HepG2 (cell line): ENCODE measurements around the gene ADAMTS17.

ENCODE experiments used
- ATAD3A ChIP-seq: sonication (generic); formaldehyde crosslinking; IDR thresholded peaks from 2 replicates; pipeline ENCODE4 v1.4.0; 2020; ENCODE audit warnings: missing genetic modification reagents
- CBFB ChIP-seq: sonication (generic); formaldehyde crosslinking; IDR thresholded peaks from 2 replicates; pipeline ENCODE4 v1.4.0; 2020; ENCODE audit warnings: missing genetic modification reagents
- CEBPG ChIP-seq: IDR thresholded peaks from 2 replicates; pipeline ENCODE4 v1.6.1; 2016
- JARID2 ChIP-seq: sonication (generic); formaldehyde crosslinking; IDR thresholded peaks from 2 replicates; pipeline ENCODE4 v1.8.1; 2023; ENCODE audit warnings: missing genetic modification reagents, inconsistent platforms; ENCODE audit not compliant: insufficient replicate concordance
- JUN ChIP-seq: sonication (generic); formaldehyde crosslinking; IDR thresholded peaks from 2 replicates; pipeline ENCODE4 v1.4.0; 2020; ENCODE audit warnings: mild to moderate bottlenecking, missing genetic modification reagents
- SP1 ChIP-seq, 2 experiments: fragments of 450-650 bp in 1 of 2; sonication (generic) in 1 of 2; formaldehyde crosslinking in 1 of 2; IDR thresholded peaks; 2 replicates each; pipeline versions ENCODE4 v1.4.0 to v1.6.1; 2016 to 2020; ENCODE audit warnings: missing genetic modification reagents in 1 of 2
- ZNF558 ChIP-seq: sonication (generic); formaldehyde crosslinking; IDR thresholded peaks from 2 replicates; pipeline ENCODE4 v1.9.0; 2022; ENCODE audit warnings: mild to moderate bottlenecking, missing genetic modification reagents, borderline replicate concordance
- ZSCAN29 ChIP-seq: sonication (generic); formaldehyde crosslinking; conservative IDR thresholded peaks from 2 replicates; pipeline ENCODE4 v1.4.0; 2020; ENCODE audit warnings: mild to moderate bottlenecking, missing genetic modification reagents
- TF ChIP-seq, protein P1 (sequence below): sonication (generic); formaldehyde crosslinking; IDR thresholded peaks from 2 replicates; pipeline ENCODE4 v1.4.0; 2020; ENCODE audit warnings: missing genetic modification reagents
- TF ChIP-seq, protein P2 (sequence below): sonication (generic); formaldehyde crosslinking; IDR thresholded peaks from 2 replicates; pipeline ENCODE4 v1.5.0; 2020; ENCODE audit warnings: mild to moderate bottlenecking, missing genetic modification reagents, moderate library complexity

DNA sequence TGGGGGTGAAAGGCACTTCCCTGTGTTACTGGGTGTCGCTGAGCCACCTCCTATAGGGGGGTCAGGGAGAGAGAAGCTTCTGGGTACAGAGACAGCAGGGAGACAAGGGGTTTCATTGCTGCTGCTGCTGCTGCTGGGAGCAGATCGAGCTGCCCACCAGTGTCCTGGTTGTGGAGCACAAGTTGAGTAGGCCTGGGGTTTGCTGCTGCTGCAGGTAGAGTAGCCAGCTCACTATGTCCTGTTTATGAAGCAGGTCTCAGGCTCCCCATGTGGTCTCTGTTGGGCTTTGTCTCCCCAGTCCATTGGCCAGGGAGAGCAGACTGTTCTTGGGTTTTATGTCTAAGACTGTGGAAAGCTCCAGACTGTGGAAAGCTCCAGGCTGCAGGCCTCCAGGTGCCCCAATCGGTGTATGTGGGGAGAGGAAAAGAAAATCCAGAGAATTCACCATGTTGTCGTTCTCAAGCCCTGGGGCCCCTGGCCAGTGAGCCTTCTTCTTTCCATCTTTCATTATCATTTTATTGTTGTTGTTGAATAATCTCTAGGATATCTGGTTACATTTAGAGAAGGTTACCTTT lies 157.8 kb downstream of the ADAMTS17 start:
- TF ChIP-seq SP1 (IDR thresholded peaks at IDR 0.05) (no peak), SP1 (CRISPR knock-in tag; IDR thresholded peaks at IDR 0.05) (no peak), CEBPG (CRISPR knock-in tag) (no peak), ZSCAN29 (CRISPR knock-in tag) (no peak), CBFB (CRISPR knock-in tag) (no peak), ZNF558 (no peak), ATAD3A (no peak), JUN (CRISPR knock-in tag) (no peak), JARID2 (CRISPR knock-in tag) (no peak)
- TF ChIP-seq, protein P1, sequence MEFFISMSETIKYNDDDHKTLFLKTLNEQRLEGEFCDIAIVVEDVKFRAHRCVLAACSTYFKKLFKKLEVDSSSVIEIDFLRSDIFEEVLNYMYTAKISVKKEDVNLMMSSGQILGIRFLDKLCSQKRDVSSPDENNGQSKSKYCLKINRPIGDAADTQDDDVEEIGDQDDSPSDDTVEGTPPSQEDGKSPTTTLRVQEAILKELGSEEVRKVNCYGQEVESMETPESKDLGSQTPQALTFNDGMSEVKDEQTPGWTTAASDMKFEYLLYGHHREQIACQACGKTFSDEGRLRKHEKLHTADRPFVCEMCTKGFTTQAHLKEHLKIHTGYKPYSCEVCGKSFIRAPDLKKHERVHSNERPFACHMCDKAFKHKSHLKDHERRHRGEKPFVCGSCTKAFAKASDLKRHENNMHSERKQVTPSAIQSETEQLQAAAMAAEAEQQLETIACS (CRISPR knock-in tag) = no peak
- TF ChIP-seq, protein P2, sequence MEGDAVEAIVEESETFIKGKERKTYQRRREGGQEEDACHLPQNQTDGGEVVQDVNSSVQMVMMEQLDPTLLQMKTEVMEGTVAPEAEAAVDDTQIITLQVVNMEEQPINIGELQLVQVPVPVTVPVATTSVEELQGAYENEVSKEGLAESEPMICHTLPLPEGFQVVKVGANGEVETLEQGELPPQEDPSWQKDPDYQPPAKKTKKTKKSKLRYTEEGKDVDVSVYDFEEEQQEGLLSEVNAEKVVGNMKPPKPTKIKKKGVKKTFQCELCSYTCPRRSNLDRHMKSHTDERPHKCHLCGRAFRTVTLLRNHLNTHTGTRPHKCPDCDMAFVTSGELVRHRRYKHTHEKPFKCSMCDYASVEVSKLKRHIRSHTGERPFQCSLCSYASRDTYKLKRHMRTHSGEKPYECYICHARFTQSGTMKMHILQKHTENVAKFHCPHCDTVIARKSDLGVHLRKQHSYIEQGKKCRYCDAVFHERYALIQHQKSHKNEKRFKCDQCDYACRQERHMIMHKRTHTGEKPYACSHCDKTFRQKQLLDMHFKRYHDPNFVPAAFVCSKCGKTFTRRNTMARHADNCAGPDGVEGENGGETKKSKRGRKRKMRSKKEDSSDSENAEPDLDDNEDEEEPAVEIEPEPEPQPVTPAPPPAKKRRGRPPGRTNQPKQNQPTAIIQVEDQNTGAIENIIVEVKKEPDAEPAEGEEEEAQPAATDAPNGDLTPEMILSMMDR = no peak
